HFFc6 (cell line): ENCODE data around the gene MCAM. TPM values are rescaled to one million over a fixed set of nuclear protein-coding genes. Genes with fewer than 3 reads are reported as not detected.
A peak's percentile ranks its signal among the peaks of the same experiment; 100 is the strongest.

ENCODE experiments used
- DNase-seq: peaks from one replicate; pipeline ENCODE4 v3.0.0-alpha.2; 2018
- H3K27ac Mint-ChIP-seq: 2 replicates; pipeline ENCODE4 v1.8.0; 2020; ENCODE audit warnings: mild to moderate bottlenecking, mixed read lengths
- H3K27me3 Mint-ChIP-seq: 2 replicates; pipeline ENCODE4 v1.8.0; 2021; ENCODE audit warnings: mild to moderate bottlenecking, moderate library complexity, mixed read lengths; ENCODE audit not compliant: insufficient read depth
- H3K36me3 Mint-ChIP-seq: 2 replicates; pipeline ENCODE4 v1.8.0; 2021; ENCODE audit warnings: low read depth, mixed read lengths
- H3K4me1 Mint-ChIP-seq: 2 replicates; pipeline ENCODE4 v1.8.0; 2020; ENCODE audit warnings: low read depth, mixed read lengths
- H3K4me3 Mint-ChIP-seq: 2 replicates; pipeline ENCODE4 v1.8.0; 2020; ENCODE audit warnings: mild to moderate bottlenecking, moderate library complexity, mixed read lengths
- H3K9me3 Mint-ChIP-seq: 2 replicates; pipeline ENCODE4 v1.8.0; 2020; ENCODE audit warnings: mild to moderate bottlenecking, mixed read lengths
- CTCF ChIP-seq: fragments of 200-600 bp; sonication (generic); IDR thresholded peaks from 2 replicates; pipeline ENCODE4 v1.5.0; 2021; ENCODE audit warnings: antibody characterized with exemption, mild to moderate bottlenecking
- total RNA-seq, 6 experiments: library from RNA; stranded (reverse); fragmentation: NEBNext Ultra II Directional; extraction: Animal tissue kit (Norgen Biotek cat#: 25700); gene quantifications; 2 replicates in 1 of 6; 3 replicates in 5 of 6; pipeline ENCODE4 v1.2.3, GENCODE V29; 2021

Gene MCAM
- total RNA-seq, 6 experiments from 2014 or later: 1.8 to 7.7 (median 6.9) TPM

GRCh38 chr11:119342362-119343130, 25.6 kb upstream of the MCAM start:
- Mint-ChIP-seq H3K27ac (no peak overlapping the region), H3K4me1 (peaks cover 38% of the 10 kb centered on the region), H3K4me3 (no peak overlapping the region), H3K36me3 (no peaks in the 10 kb centered on the region), H3K9me3 (no peaks in the 10 kb centered on the region), H3K27me3 (peaks cover 28% of the 10 kb centered on the region)
- DNase-seq: no peak
- no peak for TF ChIP-seq CTCF

GRCh38 chr11:119342023-119342300, 25.0 kb upstream of the MCAM start:
- no peak for DNase-seq
- H3K9me3 Mint-ChIP-seq: no peaks in the 10 kb centered on the region

GRCh38 chr11:119341222-119342022, 24.5 kb upstream of the MCAM start:
- H3K36me3 Mint-ChIP-seq: peaks cover 6% of the 10 kb centered on the region; the same call in 1 of the 2 replicates
- no peaks in the 10 kb centered on the region for H3K9me3 Mint-ChIP-seq
- H3K4me3 Mint-ChIP-seq: peak overlapping the region; percentile 83
- H3K27ac Mint-ChIP-seq: peak overlapping the region; percentile 40; the same call in 1 of the 2 replicates
- TF ChIP-seq CTCF: no peak
- H3K27me3 Mint-ChIP-seq: peaks cover 21% of the 10 kb centered on the region
- H3K4me1 Mint-ChIP-seq: peaks cover 38% of the 10 kb centered on the region
- DNase-seq: no peak

More at GRCh38 chr11:119342023-119342300, 25.0 kb upstream of the MCAM start:
- peaks cover 25% of the 10 kb centered on the region for H3K27me3 Mint-ChIP-seq
- H3K4me1 Mint-ChIP-seq: peaks cover 38% of the 10 kb centered on the region
- TF ChIP-seq CTCF: no peak
- no peak overlapping the region for H3K27ac Mint-ChIP-seq
- H3K36me3 Mint-ChIP-seq: peaks cover under 1% of the 10 kb centered on the region; the same call in 1 of the 2 replicates
- H3K4me3 Mint-ChIP-seq: no peak overlapping the region

GRCh38 chr11:119340335-119341221, 23.6 kb upstream of the MCAM start, which contains the start of gene C1QTNF5:
TSS of gene C1QTNF5 (minus strand) at chr11:119340883. CDS start at chr11:119340397, 486 bp downstream.
- H3K36me3 Mint-ChIP-seq: peaks cover 14% of the 10 kb centered on the region; the same call in 1 of the 2 replicates
- peak within 1 kb of the TSS; percentile 83 for H3K4me3 Mint-ChIP-seq
- TF ChIP-seq CTCF: no peak
- no peaks in the 10 kb centered on the region for H3K9me3 Mint-ChIP-seq
- H3K4me1 Mint-ChIP-seq: peaks cover 46% of the 10 kb centered on the region
- DNase-seq: no peak
- peak within 1 kb of the TSS; percentile 40; the same call in 1 of the 2 replicates for H3K27ac Mint-ChIP-seq
- peaks cover 18% of the 10 kb centered on the region for H3K27me3 Mint-ChIP-seq
